ENCODE data around the gene PRRX2.

DNA sequence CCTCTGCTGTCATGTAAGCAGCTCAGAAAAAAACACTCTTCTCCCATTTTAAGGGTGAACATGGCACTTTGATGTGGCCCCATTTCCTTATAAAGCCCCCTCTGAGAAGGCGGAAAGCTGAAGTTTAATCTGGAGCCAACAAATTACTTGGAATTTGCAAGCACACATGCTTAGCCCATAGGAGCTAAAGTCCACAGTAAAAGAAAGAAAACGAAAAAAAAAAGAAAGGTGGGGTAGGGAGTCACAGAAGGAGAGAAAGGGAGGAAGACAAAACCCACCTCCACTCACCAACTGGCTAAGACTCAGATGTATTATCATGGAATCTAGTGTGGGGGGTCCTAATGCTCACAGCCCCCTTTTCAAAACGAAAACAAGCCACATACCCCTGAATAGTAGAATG lies 30.4 kb downstream of the PRRX2 start:
- no peak for TF ChIP-seq TOX (CRISPR knock-in tag; IDR thresholded peaks at IDR 0.05; ENCODE audit: borderline replicate concordance)
- TF ChIP-seq OSR1 (CRISPR knock-in tag; IDR thresholded peaks at IDR 0.05) = no peak
- TF ChIP-seq ESRRG (CRISPR knock-in tag; IDR thresholded peaks at IDR 0.05) = no peak
- no peak for TF ChIP-seq ARNTL (CRISPR knock-in tag; IDR thresholded peaks at IDR 0.05; ENCODE audit: borderline replicate concordance, low read depth)
